ENCODE results near the gene SLC6A16. TPM values are rescaled to one million over a fixed set of nuclear protein-coding genes. Genes with fewer than 3 reads are reported as not detected.
"Not testable (repeated sequence)": the region's sequence is repeated elsewhere in the genome, so short reads cannot be mapped to it uniquely, and the experiment has no call there.

Gene SLC6A16
- total and polyA plus RNA-seq, 4 donors, result 2.4 to 12.9 (median 3.8) TPM

GRCh38 chr19:49272204-49272603 is 52.8 kb downstream of the SLC6A16 start:
- no peak overlapping the region for H3K27ac ChIP-seq (ENCODE audit: low read depth in 1 of 2, low read length in 2 of 2)
- ATAC-seq (ENCODE audit: low FRiP score) (no peak), DNase-seq (no peak)
- H3K9me3 ChIP-seq (ENCODE audit: control insufficient read depth, low read length), result peaks cover 3% of the 10 kb centered on the region
- H3K27me3 ChIP-seq (ENCODE audit: control insufficient read depth in 1 of 2, insufficient read depth in 2 of 2, low read length in 1 of 2), result no peaks in the 10 kb centered on the region
- intact Hi-C loops (cut with DNase I), result no loop called here
- no peak overlapping the region for H3K4me3 ChIP-seq (ENCODE audit: low read length in 2 of 2)
- no peaks in the 10 kb centered on the region for H3K36me3 ChIP-seq (ENCODE audit: control insufficient read depth in 1 of 2, insufficient read depth in 2 of 2, low read length in 1 of 2)
- H3K4me1 ChIP-seq (ENCODE audit: control insufficient read depth in 1 of 2, insufficient read depth in 2 of 2, low read length in 2 of 2), result no peaks in the 10 kb centered on the region
- 89 to 96% methylated on average over 4 of the region's 4 CpGs for WGBS, 2 donors

DNA sequence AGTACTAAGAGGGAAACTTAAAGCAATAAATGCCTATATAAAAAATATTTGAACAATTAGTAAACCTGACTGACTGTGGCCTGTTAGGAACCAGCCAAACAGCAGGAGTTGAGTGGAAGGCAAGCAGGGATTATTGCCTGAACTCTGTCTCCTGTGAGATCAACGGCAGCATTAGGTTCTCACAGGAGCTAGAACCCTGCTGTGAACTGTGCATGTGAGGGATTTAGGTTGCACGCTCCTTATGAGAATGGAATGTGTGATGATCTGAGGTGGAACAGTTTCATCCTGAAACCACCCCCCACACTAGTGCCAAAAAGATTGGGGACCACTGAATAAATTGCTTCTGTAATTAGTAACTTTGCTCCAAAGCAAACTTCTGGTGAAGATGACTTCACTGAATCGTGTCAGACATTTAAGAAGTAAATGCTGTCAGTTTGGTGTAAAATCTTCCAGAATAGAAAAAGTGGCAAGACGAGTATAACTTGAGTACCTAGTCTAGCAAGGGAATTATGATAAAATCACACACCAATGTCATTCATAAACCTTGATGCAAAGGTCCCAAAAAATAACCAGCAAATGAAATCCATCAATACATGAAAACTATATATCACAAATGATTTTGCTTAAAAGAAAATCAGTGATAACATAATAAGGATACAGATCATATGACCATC is 53.8 kb downstream of the SLC6A16 start:
- intact Hi-C loops (cut with DNase I), result no loop called here
- no peak for ATAC-seq (ENCODE audit: low FRiP score)
- 66 to 68% methylated on average over 4 of the region's 4 CpGs for WGBS, 2 donors

GRCh38 chr19:49266409-49266808 is 58.6 kb downstream of the SLC6A16 start:
- H3K27me3 ChIP-seq (ENCODE audit: control insufficient read depth in 1 of 2, insufficient read depth in 2 of 2, low read length in 1 of 2); H3K4me3 ChIP-seq (ENCODE audit: low read length in 2 of 2); ATAC-seq (ENCODE audit: low FRiP score); intact Hi-C loops (cut with DNase I); H3K27ac ChIP-seq (ENCODE audit: low read depth in 1 of 2, low read length in 2 of 2); H3K4me1 ChIP-seq (ENCODE audit: control insufficient read depth in 1 of 2, insufficient read depth in 2 of 2, low read length in 2 of 2); H3K9me3 ChIP-seq (ENCODE audit: control insufficient read depth, low read length); H3K36me3 ChIP-seq (ENCODE audit: control insufficient read depth in 1 of 2, insufficient read depth in 2 of 2, low read length in 1 of 2): not testable (repeated sequence)
- 30% methylated on average over 12 of the region's 12 CpGs for WGBS, 2 donors
- peak in 1 of 2 donors; percentile 75 for DNase-seq

More for the DNA sequence above, 53.8 kb downstream of the SLC6A16 start:
- H3K4me1 ChIP-seq (ENCODE audit: control insufficient read depth in 1 of 2, insufficient read depth in 2 of 2, low read length in 2 of 2), result no peaks in the 10 kb centered on the region
- H3K4me3 ChIP-seq (ENCODE audit: low read length in 2 of 2), result no peak overlapping the region
- DNase-seq, result no peak
- H3K36me3 ChIP-seq (ENCODE audit: control insufficient read depth in 1 of 2, insufficient read depth in 2 of 2, low read length in 1 of 2), result no peaks in the 10 kb centered on the region
- H3K27ac ChIP-seq (ENCODE audit: low read depth in 1 of 2, low read length in 2 of 2), result no peak overlapping the region
- peaks cover 3% of the 10 kb centered on the region for H3K9me3 ChIP-seq (ENCODE audit: control insufficient read depth, low read length)
- no peaks in the 10 kb centered on the region for H3K27me3 ChIP-seq (ENCODE audit: control insufficient read depth in 1 of 2, insufficient read depth in 2 of 2, low read length in 1 of 2)

DNA sequence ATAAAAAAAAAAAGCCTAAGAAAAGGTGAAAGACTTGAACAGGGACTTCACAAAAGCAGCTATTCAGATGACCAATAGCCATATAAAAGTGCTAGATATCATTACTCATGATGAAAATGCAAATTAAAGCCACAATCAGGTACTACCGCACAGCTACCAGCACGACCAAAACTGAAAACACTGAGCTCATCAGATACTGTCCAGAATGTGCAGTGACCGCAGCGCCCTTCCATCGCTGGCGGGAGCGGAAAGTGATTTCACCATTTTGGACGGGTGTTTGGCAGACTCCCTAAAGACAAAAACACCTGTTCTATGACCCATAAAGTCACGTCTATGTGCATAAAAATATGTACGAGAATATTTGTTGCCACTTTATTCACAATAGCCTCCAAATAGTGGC is 60.7 kb downstream of the SLC6A16 start:
- no peak for DNase-seq
- 83 to 87% methylated on average over 10 of the region's 10 CpGs for WGBS, 2 donors
- H3K27ac ChIP-seq (ENCODE audit: low read depth in 1 of 2, low read length in 2 of 2), result no peak overlapping the region
- peaks cover 7% of the 10 kb centered on the region for H3K9me3 ChIP-seq (ENCODE audit: control insufficient read depth, low read length)
- ATAC-seq (ENCODE audit: low FRiP score), result no peak
- no peak overlapping the region for H3K4me3 ChIP-seq (ENCODE audit: low read length in 2 of 2)
- intact Hi-C loops (cut with DNase I), result no loop called here
- H3K4me1 ChIP-seq (ENCODE audit: control insufficient read depth in 1 of 2, insufficient read depth in 2 of 2, low read length in 2 of 2), result no peaks in the 10 kb centered on the region
- H3K36me3 ChIP-seq (ENCODE audit: control insufficient read depth in 1 of 2, insufficient read depth in 2 of 2, low read length in 1 of 2), result no peaks in the 10 kb centered on the region
- H3K27me3 ChIP-seq (ENCODE audit: control insufficient read depth in 1 of 2, insufficient read depth in 2 of 2, low read length in 1 of 2), result no peaks in the 10 kb centered on the region

DNA sequence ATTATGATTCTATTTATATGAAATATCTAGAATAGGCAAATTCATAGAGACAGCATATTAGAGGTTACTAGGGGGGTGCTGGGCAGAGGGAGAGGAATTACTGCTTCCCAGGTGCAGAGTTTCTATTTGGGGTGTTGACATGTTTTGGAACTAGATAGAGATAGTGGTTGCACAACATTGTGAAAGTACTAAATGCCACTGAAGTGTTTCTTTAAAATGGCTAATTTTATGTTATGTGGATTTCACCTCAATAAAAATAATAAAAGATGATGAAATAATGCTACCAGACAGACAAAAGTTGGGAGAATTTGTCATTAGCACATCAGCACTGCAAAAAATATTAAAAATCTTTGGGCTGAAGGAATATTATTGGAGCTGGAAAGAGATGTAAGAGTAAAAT is 63.4 kb downstream of the SLC6A16 start:
- ATAC-seq (ENCODE audit: low FRiP score) (no peak), DNase-seq (no peak)
- intact Hi-C loops (cut with DNase I), result no loop called here
- H3K27me3 ChIP-seq (ENCODE audit: control insufficient read depth in 1 of 2, insufficient read depth in 2 of 2, low read length in 1 of 2), result no peaks in the 10 kb centered on the region
- H3K27ac ChIP-seq (ENCODE audit: low read depth in 1 of 2, low read length in 2 of 2), result no peak overlapping the region
- H3K9me3 ChIP-seq (ENCODE audit: control insufficient read depth, low read length), result peaks cover 15% of the 10 kb centered on the region
- H3K36me3 ChIP-seq (ENCODE audit: control insufficient read depth in 1 of 2, insufficient read depth in 2 of 2, low read length in 1 of 2), result no peaks in the 10 kb centered on the region
- H3K4me1 ChIP-seq (ENCODE audit: control insufficient read depth in 1 of 2, insufficient read depth in 2 of 2, low read length in 2 of 2), result no peaks in the 10 kb centered on the region
- no peak overlapping the region for H3K4me3 ChIP-seq (ENCODE audit: low read length in 2 of 2)

GRCh38 chr19:49256691-49257090 is 68.3 kb downstream of the SLC6A16 start:
- intact Hi-C loops (cut with DNase I), result no loop called here
- no peaks in the 10 kb centered on the region for H3K36me3 ChIP-seq (ENCODE audit: control insufficient read depth in 1 of 2, insufficient read depth in 2 of 2, low read length in 1 of 2)
- H3K27me3 ChIP-seq (ENCODE audit: control insufficient read depth in 1 of 2, insufficient read depth in 2 of 2, low read length in 1 of 2), result no peaks in the 10 kb centered on the region
- H3K9me3 ChIP-seq (ENCODE audit: control insufficient read depth, low read length), result peaks cover 11% of the 10 kb centered on the region
- no peak overlapping the region for H3K4me3 ChIP-seq (ENCODE audit: low read length in 2 of 2)
- DNase-seq (no peak), ATAC-seq (ENCODE audit: low FRiP score) (no peak)
- H3K27ac ChIP-seq (ENCODE audit: low read depth in 1 of 2, low read length in 2 of 2), result no peak overlapping the region
- 86 to 91% methylated on average over 3 of the region's 3 CpGs for WGBS, 2 donors
- no peaks in the 10 kb centered on the region for H3K4me1 ChIP-seq (ENCODE audit: control insufficient read depth in 1 of 2, insufficient read depth in 2 of 2, low read length in 2 of 2)

GRCh38 chr19:49255674-49256073 is 69.3 kb downstream of the SLC6A16 start:
- intact Hi-C loops (cut with DNase I), result no loop called here
- 71 to 77% methylated on average over 10 of the region's 10 CpGs for WGBS, 2 donors
- DNase-seq, result no peak
- Histone ChIP-seq H3K27ac (ENCODE audit: low read depth in 1 of 2, low read length in 2 of 2) (no peak overlapping the region), H3K4me3 (ENCODE audit: low read length in 2 of 2) (no peak overlapping the region), H3K4me1 (ENCODE audit: control insufficient read depth in 1 of 2, insufficient read depth in 2 of 2, low read length in 2 of 2) (no peaks in the 10 kb centered on the region), H3K36me3 (ENCODE audit: control insufficient read depth in 1 of 2, insufficient read depth in 2 of 2, low read length in 1 of 2) (no peaks in the 10 kb centered on the region), H3K27me3 (ENCODE audit: control insufficient read depth in 1 of 2, insufficient read depth in 2 of 2, low read length in 1 of 2) (no peaks in the 10 kb centered on the region), H3K9me3 (ENCODE audit: control insufficient read depth, low read length) (peaks cover 11% of the 10 kb centered on the region)
- peak; percentile 22 for ATAC-seq (ENCODE audit: low FRiP score)

- Histone ChIP-seq H3K4me3 (ENCODE audit: low read length in 2 of 2) (no peak overlapping the region), H3K4me1 (ENCODE audit: control insufficient read depth in 1 of 2, insufficient read depth in 2 of 2, low read length in 2 of 2) (no peaks in the 10 kb centered on the region), H3K27ac (ENCODE audit: low read depth in 1 of 2, low read length in 2 of 2) (no peak overlapping the region), H3K27me3 (ENCODE audit: control insufficient read depth in 1 of 2, insufficient read depth in 2 of 2, low read length in 1 of 2) (no peaks in the 10 kb centered on the region), H3K9me3 (ENCODE audit: control insufficient read depth, low read length) (no peaks in the 10 kb centered on the region), H3K36me3 (ENCODE audit: control insufficient read depth in 1 of 2, insufficient read depth in 2 of 2, low read length in 1 of 2) (no peaks in the 10 kb centered on the region)
- ATAC-seq (ENCODE audit: low FRiP score), result no peak
- DNase-seq, result no peak
- intact Hi-C loops (cut with DNase I), result no loop called here
- WGBS, 2 donors, result 84 to 88% methylated on average over 2 of the region's 2 CpGs
These were observed 75.1 kb downstream of the SLC6A16 start for GRCh38 chr19:49249933-49250332.

DNA sequence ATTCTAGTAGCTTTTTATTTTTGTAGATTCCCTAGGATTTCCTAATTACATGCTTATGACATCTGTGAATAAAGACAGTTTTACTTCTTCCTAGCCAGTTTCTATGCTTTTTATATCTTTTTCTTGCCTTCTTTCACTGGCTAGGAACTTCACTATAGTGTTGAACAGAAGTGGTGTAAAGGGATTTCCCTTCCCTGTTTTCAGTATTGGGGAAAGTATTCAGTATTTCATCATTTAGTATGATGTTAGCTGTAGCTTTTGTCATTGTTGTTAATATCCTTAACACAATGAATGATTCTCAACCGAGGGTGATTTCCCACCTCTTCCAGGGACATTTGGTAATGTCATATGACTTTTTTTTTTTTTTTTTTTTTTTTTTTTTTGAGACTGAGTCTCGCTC is 77.3 kb downstream of the SLC6A16 start:
- 32 to 74% methylated on average over 1 to 2 of the region's 2 CpGs for WGBS, 2 donors
- no peak for DNase-seq

More for the DNA sequence above, 77.3 kb downstream of the SLC6A16 start:
- H3K4me3 ChIP-seq (ENCODE audit: low read length in 2 of 2), result no peak overlapping the region
- no peaks in the 10 kb centered on the region for H3K4me1 ChIP-seq (ENCODE audit: control insufficient read depth in 1 of 2, insufficient read depth in 2 of 2, low read length in 2 of 2)
- no peaks in the 10 kb centered on the region for H3K36me3 ChIP-seq (ENCODE audit: control insufficient read depth in 1 of 2, insufficient read depth in 2 of 2, low read length in 1 of 2)
- no peaks in the 10 kb centered on the region for H3K27me3 ChIP-seq (ENCODE audit: control insufficient read depth in 1 of 2, insufficient read depth in 2 of 2, low read length in 1 of 2)
- H3K9me3 ChIP-seq (ENCODE audit: control insufficient read depth, low read length), result no peaks in the 10 kb centered on the region
- H3K27ac ChIP-seq (ENCODE audit: low read depth in 1 of 2, low read length in 2 of 2), result no peak overlapping the region
- ATAC-seq (ENCODE audit: low FRiP score), result no peak
- intact Hi-C loops (cut with DNase I), result no loop called here
